ENCODE data around the gene SPSB2.

DNA sequence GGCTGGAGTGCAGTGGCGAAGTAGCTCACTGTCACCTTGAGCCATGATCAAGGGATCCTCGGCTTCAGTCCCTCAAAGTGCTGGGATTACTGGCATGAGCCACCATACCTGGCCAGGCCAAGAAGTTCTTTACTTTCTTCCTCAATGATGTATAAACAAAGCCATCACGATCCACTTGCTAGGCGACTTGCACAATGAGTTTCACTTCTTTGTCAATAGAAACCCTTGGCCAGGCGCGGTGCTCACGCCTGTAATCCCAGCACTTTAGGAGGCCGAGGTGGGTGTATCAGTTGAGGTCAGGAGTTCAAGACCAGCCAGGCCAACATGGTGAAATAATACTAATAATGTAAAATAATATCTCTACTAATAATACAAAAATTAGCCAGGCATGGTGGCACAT is 14.4 kb upstream of the SPSB2 start:
- TF ChIP-seq, protein P1, sequence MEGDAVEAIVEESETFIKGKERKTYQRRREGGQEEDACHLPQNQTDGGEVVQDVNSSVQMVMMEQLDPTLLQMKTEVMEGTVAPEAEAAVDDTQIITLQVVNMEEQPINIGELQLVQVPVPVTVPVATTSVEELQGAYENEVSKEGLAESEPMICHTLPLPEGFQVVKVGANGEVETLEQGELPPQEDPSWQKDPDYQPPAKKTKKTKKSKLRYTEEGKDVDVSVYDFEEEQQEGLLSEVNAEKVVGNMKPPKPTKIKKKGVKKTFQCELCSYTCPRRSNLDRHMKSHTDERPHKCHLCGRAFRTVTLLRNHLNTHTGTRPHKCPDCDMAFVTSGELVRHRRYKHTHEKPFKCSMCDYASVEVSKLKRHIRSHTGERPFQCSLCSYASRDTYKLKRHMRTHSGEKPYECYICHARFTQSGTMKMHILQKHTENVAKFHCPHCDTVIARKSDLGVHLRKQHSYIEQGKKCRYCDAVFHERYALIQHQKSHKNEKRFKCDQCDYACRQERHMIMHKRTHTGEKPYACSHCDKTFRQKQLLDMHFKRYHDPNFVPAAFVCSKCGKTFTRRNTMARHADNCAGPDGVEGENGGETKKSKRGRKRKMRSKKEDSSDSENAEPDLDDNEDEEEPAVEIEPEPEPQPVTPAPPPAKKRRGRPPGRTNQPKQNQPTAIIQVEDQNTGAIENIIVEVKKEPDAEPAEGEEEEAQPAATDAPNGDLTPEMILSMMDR (IDR thresholded peaks at IDR 0.05), result no peak
- no peak for TF ChIP-seq POLR2A (IDR thresholded peaks at IDR 0.05)

All from tibial nerve (tissue), 3 donors.